GM23338 (cell line): ENCODE data around the gene AOPEP. TPM values are rescaled to one million over a fixed set of nuclear protein-coding genes. Genes with fewer than 3 reads are reported as not detected.

ENCODE experiments used
- ATAC-seq: fragments of 200-7000 bp; cut with Tn5 transposase; 3 replicates; pipeline ENCODE4 v1.9.1; 2020
- DNase-seq: peaks from one replicate; pipeline ENCODE4 v3.0.0-alpha.2; 2015; ENCODE audit warnings: low spot score
- H2AFZ ChIP-seq: fragments of 200-600 bp; sonication (generic); 2 replicates; pipeline ENCODE4 v1.8.0; 2016; ENCODE audit warnings: antibody characterized with exemption, mild to moderate bottlenecking, moderate library complexity
- H3F3A ChIP-seq: fragments of 200-600 bp; sonication (generic); replicated peaks from 2 replicates; pipeline ENCODE4 v1.8.0; 2017; ENCODE audit warnings: antibody characterized with exemption, mixed run types, low read depth
- H3K27ac ChIP-seq: fragments of 200-600 bp; sonication (generic); 2 replicates; pipeline ENCODE4 v1.6.1; 2016; ENCODE audit warnings: low read depth
- H3K27me3 ChIP-seq: fragments of 200-600 bp; sonication (generic); 2 replicates; pipeline ENCODE4 v1.8.0; 2016; ENCODE audit warnings: mild to moderate bottlenecking, mixed run types, moderate library complexity; ENCODE audit not compliant: insufficient read depth
- H3K36me3 ChIP-seq: fragments of 200-600 bp; sonication (generic); 2 replicates; pipeline ENCODE4 v1.8.0; 2016; ENCODE audit warnings: mild to moderate bottlenecking; ENCODE audit not compliant: insufficient read depth
- H3K4me1 ChIP-seq: fragments of 200-600 bp; sonication (generic); 2 replicates; pipeline ENCODE4 v1.8.0; 2016; ENCODE audit warnings: mild to moderate bottlenecking, moderate library complexity; ENCODE audit not compliant: insufficient read depth
- H3K4me2 ChIP-seq: fragments of 200-600 bp; sonication (generic); 2 replicates; pipeline ENCODE4 v1.7.1; 2017; ENCODE audit warnings: mixed run types
- H3K4me3 ChIP-seq: fragments of 200-600 bp; sonication (generic); 2 replicates; pipeline ENCODE4 v1.6.1; 2016; ENCODE audit warnings: mixed run types
- H3K79me2 ChIP-seq: fragments of 200-600 bp; sonication (generic); replicated peaks from 2 replicates; pipeline ENCODE4 v1.8.0; 2017; ENCODE audit warnings: mild to moderate bottlenecking; ENCODE audit not compliant: insufficient read depth
- H3K9me2 ChIP-seq: fragments of 200-600 bp; sonication (generic); 2 replicates; pipeline ENCODE4 v1.8.0; 2017; ENCODE audit not compliant: insufficient read depth
- H4K20me1 ChIP-seq: fragments of 200-600 bp; sonication (generic); replicated peaks from 2 replicates; pipeline ENCODE4 v1.8.0; 2017; ENCODE audit warnings: mild to moderate bottlenecking; ENCODE audit not compliant: insufficient read depth
- H3K27ac Mint-ChIP-seq: 2 replicates; pipeline ENCODE4 v1.8.0; 2020; ENCODE audit warnings: inconsistent platforms, mild to moderate bottlenecking, moderate library complexity, mixed read lengths
- H3K27me3 Mint-ChIP-seq: 3 replicates; pipeline ENCODE4 v1.8.0; 2022; ENCODE audit warnings: low read depth, mild to moderate bottlenecking, moderate library complexity, mixed read lengths, inconsistent platforms; ENCODE audit not compliant: insufficient read depth, poor library complexity
- H3K36me3 Mint-ChIP-seq: 3 replicates; pipeline ENCODE4 v1.8.0; 2021; ENCODE audit warnings: low read depth, mild to moderate bottlenecking, inconsistent platforms, moderate library complexity, mixed read lengths
- H3K4me1 Mint-ChIP-seq: 3 replicates; pipeline ENCODE4 v1.8.0; 2020; ENCODE audit warnings: mild to moderate bottlenecking, inconsistent platforms, mixed read lengths
- H3K4me3 Mint-ChIP-seq: 3 replicates; pipeline ENCODE4 v1.8.0; 2021; ENCODE audit warnings: moderate library complexity, mild to moderate bottlenecking, inconsistent platforms, mixed read lengths
- H3K9me3 Mint-ChIP-seq: 3 replicates; pipeline ENCODE4 v1.8.0; 2020; ENCODE audit warnings: moderate library complexity, mild to moderate bottlenecking, inconsistent platforms, mixed read lengths
- CREB1 ChIP-seq: fragments of 250-450 bp; sonication (Bioruptor Pico); IDR thresholded peaks from 2 replicates; pipeline ENCODE4 v1.5.0; 2020; ENCODE audit warnings: low read depth, mild to moderate bottlenecking, moderate library complexity
- CTCF ChIP-seq, 2 experiments: fragments of 200-600 bp in 1 of 2; sonication (generic) in 1 of 2; conservative IDR thresholded peaks; 2 replicates each; pipeline versions ENCODE4 v1.5.1 to v1.6.1; 2016 to 2017; ENCODE audit warnings: antibody characterized with exemption in 2 of 2, low read depth in 2 of 2, mild to moderate bottlenecking in 2 of 2, moderate library complexity in 1 of 2
- EZH2 ChIP-seq: fragments of 200-600 bp; sonication (generic); IDR thresholded peaks from one replicate; pipeline ENCODE4 v1.8.0; 2017; ENCODE audit warnings: antibody characterized with exemption, mild to moderate bottlenecking, low read depth; ENCODE audit not compliant: unreplicated experiment
- JUNB ChIP-seq: IDR thresholded peaks from one replicate; pipeline ENCODE4 v1.6.1; 2016; ENCODE audit warnings: antibody characterized with exemption; ENCODE audit not compliant: unreplicated experiment
- NANOG ChIP-seq: IDR thresholded peaks from 2 replicates; pipeline ENCODE4 v1.6.1; 2016; ENCODE audit warnings: antibody characterized with exemption, borderline replicate concordance
- POLR2AphosphoS5 ChIP-seq: IDR thresholded peaks from 2 replicates; pipeline ENCODE4 v1.6.1; 2016; ENCODE audit warnings: antibody characterized with exemption, low read depth
- STAT1 ChIP-seq: IDR thresholded peaks from one replicate; pipeline ENCODE4 v1.6.1; 2016; ENCODE audit warnings: antibody characterized with exemption; ENCODE audit not compliant: unreplicated experiment
- ZNF331 ChIP-seq: fragments of 250-450 bp; sonication (Bioruptor Pico); IDR thresholded peaks from 2 replicates; pipeline ENCODE4 v1.5.0; 2020; ENCODE audit warnings: low read depth, mild to moderate bottlenecking, moderate library complexity
- polyA plus RNA-seq: library from polyadenylated mRNA; unstranded; fragments of >200 nt; fragmentation: Nextera tagmentation; extraction: Ambion mirVana; gene quantifications from 2 replicates; pipeline ENCODE4 v1.2.1, GENCODE V29; 2016
- total RNA-seq: library from RNA; depleted of rRNA; stranded (reverse); fragments of >200 nt; shearing (Covaris generic); gene quantifications from 2 replicates; pipeline ENCODE4 v1.2.3, GENCODE V29; 2014

AOPEP gene
- total and polyA plus RNA-seq, 2 experiments from 2014 or later: 7.0 to 16.5 TPM

GRCh38 chr9:94949370-94949769 is 222.9 kb downstream of the AOPEP start:
- no peaks in the 10 kb centered on the region for H3K36me3 ChIP-seq
- H3K9me2 ChIP-seq: 0 out of 2 replicates have a peak, but pooled peaks cover 4% of the 10 kb centered on the region
- H3K4me3 Mint-ChIP-seq: no peak overlapping the region
- peak; percentile 32; the same call in 2 of the 3 replicates for ATAC-seq
- H3K27me3 Mint-ChIP-seq: peaks cover 2% of the 10 kb centered on the region
- no peaks in the 10 kb centered on the region for H3K79me2 ChIP-seq
- no peaks in the 10 kb centered on the region for H3K27me3 ChIP-seq
- TF ChIP-seq EZH2 (no peak), STAT1 (no peak)
- peaks cover 36% of the 10 kb centered on the region for H3K4me1 ChIP-seq
- no peak overlapping the region for H3K27ac ChIP-seq
- H3K4me3 ChIP-seq: no peak overlapping the region
- no peaks in the 10 kb centered on the region for H3K9me3 Mint-ChIP-seq
- no peak overlapping the region for H2AFZ ChIP-seq
- H3K4me2 ChIP-seq: no peak overlapping the region
- H3F3A ChIP-seq: no peaks in the 10 kb centered on the region
- no peaks in the 10 kb centered on the region for H4K20me1 ChIP-seq
- H3K27ac Mint-ChIP-seq: 0 out of 2 replicates have a peak overlapping the region, but pooled peaks have one; percentile 23
- H3K36me3 Mint-ChIP-seq: no peaks in the 10 kb centered on the region
- H3K4me1 Mint-ChIP-seq: peaks cover 55% of the 10 kb centered on the region
- no peak for DNase-seq

- peaks cover 55% of the 10 kb centered on the region for H3K4me1 Mint-ChIP-seq
- no peaks in the 10 kb centered on the region for H3K79me2 ChIP-seq
- H3K9me2 ChIP-seq: 0 out of 2 replicates have a peak, but pooled peaks cover 4% of the 10 kb centered on the region
- H3K27ac ChIP-seq: no peak overlapping the region
- H3F3A ChIP-seq: no peaks in the 10 kb centered on the region
- peaks cover 36% of the 10 kb centered on the region for H3K4me1 ChIP-seq
- H3K27ac Mint-ChIP-seq: no peak overlapping the region
- H3K27me3 ChIP-seq: no peaks in the 10 kb centered on the region
- H3K9me3 Mint-ChIP-seq: no peaks in the 10 kb centered on the region
- H3K36me3 Mint-ChIP-seq: no peaks in the 10 kb centered on the region
- peaks cover 2% of the 10 kb centered on the region for H3K27me3 Mint-ChIP-seq
- no peaks in the 10 kb centered on the region for H3K36me3 ChIP-seq
- H3K4me2 ChIP-seq: peak overlapping the region; percentile 23; the same call in 1 of the 2 replicates
- no peaks in the 10 kb centered on the region for H4K20me1 ChIP-seq
- no peak for TF ChIP-seq ZNF331 (CRISPR knock-in tag)
- TF ChIP-seq POLR2AphosphoS5: no peak
- TF ChIP-seq STAT1: no peak
- no peak overlapping the region for H2AFZ ChIP-seq
- no peak overlapping the region for H3K4me3 Mint-ChIP-seq
- ATAC-seq (peak; percentile 53), DNase-seq (no peak)
- H3K4me3 ChIP-seq: no peak overlapping the region
Measured at GRCh38 chr9:94950040-94950578, 223.6 kb downstream of the AOPEP start.

DNA sequence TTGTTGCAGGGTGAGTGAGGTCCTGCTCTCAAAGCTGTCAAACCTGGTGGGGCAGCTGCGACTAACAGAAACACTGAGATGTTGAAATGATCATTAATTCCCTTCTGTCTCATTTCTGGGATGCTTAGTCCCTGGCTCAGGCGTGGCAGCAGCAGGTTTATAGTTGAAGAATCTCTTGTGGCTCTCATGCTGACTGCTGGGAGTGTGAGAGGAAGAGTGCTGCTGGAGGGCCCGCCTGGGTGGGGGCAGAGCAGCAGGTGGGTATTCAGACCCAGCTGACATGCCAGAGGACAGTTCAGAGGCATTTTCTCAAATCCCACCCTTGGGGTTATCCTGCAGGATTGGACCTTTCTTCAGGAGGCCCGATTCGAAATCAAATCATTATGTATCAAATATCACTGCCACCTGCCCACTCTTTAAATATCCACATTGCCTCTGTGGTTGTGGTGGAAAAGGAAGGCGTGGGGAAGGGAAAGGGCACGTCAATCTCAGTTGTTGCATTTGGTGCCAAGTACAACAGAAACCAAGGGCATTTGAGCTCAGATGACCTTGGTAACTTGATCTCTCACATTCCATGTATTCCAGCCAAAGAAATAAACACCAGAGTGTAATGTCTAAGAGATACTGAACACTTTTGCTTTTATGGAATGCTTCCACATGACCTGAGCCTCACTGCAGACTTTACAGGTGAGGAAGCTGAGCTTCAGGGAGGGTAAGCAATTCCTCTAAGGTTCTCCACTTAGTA is 224.3 kb downstream of the AOPEP start:
- Histone ChIP-seq H3K4me2 (peak overlapping the region; percentile 23), H3K36me3 (no peaks in the 10 kb centered on the region), H3K27ac (no peak overlapping the region), H3K4me1 (peaks cover 36% of the 10 kb centered on the region), H4K20me1 (no peaks in the 10 kb centered on the region), H3F3A (no peaks in the 10 kb centered on the region), H3K79me2 (no peaks in the 10 kb centered on the region), H3K27me3 (no peaks in the 10 kb centered on the region), H3K4me3 (no peak overlapping the region), H2AFZ (no peak overlapping the region), H3K9me2 (0 out of 2 replicates have a peak, but pooled peaks cover 4% of the 10 kb centered on the region)
- peaks cover 55% of the 10 kb centered on the region for H3K4me1 Mint-ChIP-seq
- no peaks in the 10 kb centered on the region for H3K36me3 Mint-ChIP-seq
- H3K27me3 Mint-ChIP-seq: peaks cover 2% of the 10 kb centered on the region
- H3K9me3 Mint-ChIP-seq: no peaks in the 10 kb centered on the region
- ATAC-seq (peak; percentile 17), DNase-seq (peak; percentile 15)
- H3K4me3 Mint-ChIP-seq: no peak overlapping the region
- no peak overlapping the region for H3K27ac Mint-ChIP-seq
- TF ChIP-seq NANOG (no peak), CTCF (conservative IDR thresholded peaks at IDR 0.05; ENCODE audit: low read depth in 2 of 2) (no peak), POLR2AphosphoS5 (no peak), ZNF331 (CRISPR knock-in tag) (no peak), CREB1 (CRISPR knock-in tag) (no peak), JUNB (no peak), EZH2 (no peak), STAT1 (no peak)
